AG04450 (cell line): ENCODE measurements around the gene TRIM31. TPM values are rescaled to one million over a fixed set of nuclear protein-coding genes. Genes with fewer than 3 reads are reported as not detected.
A peak's percentile ranks its signal among the peaks of the same experiment; 100 is the strongest.

Source experiments
- CTCF ChIA-PET: fragments of 300-600, 350-600 bp; formaldehyde crosslinking; extraction: SDS; loops from one replicate; lab custom pipeline; 2022; ENCODE audit warnings: antibody characterized with exemption, inconsistent platforms; lab: Charles Lee
- POLR2A ChIA-PET: fragments of 350-600 bp; formaldehyde crosslinking; extraction: SDS; loops from one replicate; lab custom pipeline; 2021; ENCODE audit warnings: antibody characterized with exemption, inconsistent platforms; lab: Yijun Ruan, JAX
- DNase-seq: peaks from one replicate; pipeline ENCODE4 v3.0.0-alpha.2; 2011; ENCODE audit warnings: low read depth, low spot score
- H3K27ac ChIP-seq: one replicate; pipeline ENCODE4 v1.5.1; 2012; ENCODE audit warnings: low read depth, low read length, control low read depth
- H3K27me3 ChIP-seq: one replicate; pipeline ENCODE4 v1.6.0; 2012; ENCODE audit warnings: low read length; ENCODE audit not compliant: control insufficient read depth, insufficient read depth
- H3K4me3 ChIP-seq: 2 replicates; pipeline ENCODE4 v1.5.1; 2011; ENCODE audit warnings: mild to moderate bottlenecking, low read depth, low read length, control low read depth
- H3K9me3 ChIP-seq: 2 replicates; pipeline ENCODE4 v1.5.1; 2012; ENCODE audit warnings: low read length; ENCODE audit not compliant: control insufficient read depth, insufficient read depth
- CTCF ChIP-seq: IDR thresholded peaks from 2 replicates; pipeline ENCODE4 v1.5.1; 2011; ENCODE audit warnings: low read depth, low read length, control low read depth, inconsistent platforms
- polyA plus RNA-seq: library from polyadenylated mRNA; depleted of rRNA; stranded (reverse); fragments of >200 nt; gene quantifications from 2 replicates; pipeline ENCODE4 v1.2.3, GENCODE V29; 2011

The TRIM31 gene
- polyA plus RNA-seq, 1 experiment, result not detected

GRCh38 chr6:30071858-30072257 lies 41.0 kb downstream of the TRIM31 start:
- no peak for DNase-seq
- CTCF ChIA-PET, result interaction anchor here (1.3 kb wide), 1 partner anchor 59 kb away, joined by 3 read pairs; no protein-coding TSS in a partner anchor
- POLR2A ChIA-PET, result no interaction called here
- no peak overlapping the region for H3K4me3 ChIP-seq
- no peaks in the 10 kb centered on the region; the same call in 1 of the 2 replicates for H3K9me3 ChIP-seq
- no peak for TF ChIP-seq CTCF
- peaks cover 57% of the 10 kb centered on the region for H3K27me3 ChIP-seq
- H3K27ac ChIP-seq, result no peak overlapping the region

GRCh38 chr6:30071081-30071818 lies 41.6 kb downstream of the TRIM31 start:
- peak overlapping the region; percentile 20; the same call in 1 of the 2 replicates for H3K4me3 ChIP-seq
- ChIA-PET CTCF (interaction anchor here (1.3 kb wide), 1 partner anchor 60 kb away, joined by 3 read pairs; no protein-coding TSS in a partner anchor), POLR2A (no interaction called here)
- no peaks in the 10 kb centered on the region; the same call in 1 of the 2 replicates for H3K9me3 ChIP-seq
- DNase-seq, result no peak
- peaks cover 51% of the 10 kb centered on the region for H3K27me3 ChIP-seq
- H3K27ac ChIP-seq, result no peak overlapping the region
- peak; percentile 26; the same call in 1 of the 2 replicates for TF ChIP-seq CTCF

- CTCF ChIA-PET, result interaction anchor here (0.9 to 1.5 kb wide), 2 partner anchors 35 to 63 kb away, joined by 3 read pairs; no protein-coding TSS in a partner anchor
Measured at GRCh38 chr6:30067460-30068139, 45.3 kb downstream of the TRIM31 start.

GRCh38 chr6:30066577-30067459 lies 46.1 kb downstream of the TRIM31 start, which contains the start of gene PPP1R11:
PPP1R11 (plus strand) TSS chr6:30067198; CDS start chr6:30067411, 213 bp downstream.
- POLR2A ChIA-PET, result interaction anchor here (0.6 kb wide), 1 partner anchor 37 kb away, joined by 6 read pairs; no protein-coding TSS in a partner anchor
- peak; percentile 97 for DNase-seq
- Histone ChIP-seq H3K27me3 (peaks cover 8% of the 10 kb centered on the region), H3K27ac (peak within 1 kb of the TSS; percentile 80), H3K9me3 (no peaks in the 10 kb centered on the region; the same call in 1 of the 2 replicates), H3K4me3 (peak within 1 kb of the TSS; percentile 84)
- CTCF ChIA-PET, result interaction anchor here (0.8 to 1.8 kb wide), 4 partner anchors 8 to 413 kb away, joined by 3 to 6 read pairs (median 4); no protein-coding TSS in a partner anchor
- no peak for TF ChIP-seq CTCF

More at GRCh38 chr6:30067460-30068139, 45.3 kb downstream of the TRIM31 start:
- no peak for TF ChIP-seq CTCF
- POLR2A ChIA-PET, result no interaction called here
- peak overlapping the region; percentile 80 for H3K27ac ChIP-seq
- H3K9me3 ChIP-seq, result no peaks in the 10 kb centered on the region; the same call in 1 of the 2 replicates
- peak overlapping the region; percentile 84 for H3K4me3 ChIP-seq
- H3K27me3 ChIP-seq, result peaks cover 16% of the 10 kb centered on the region
- no peak for DNase-seq
